GM18870 (cell line): ENCODE results near the gene SLC26A2.

Experiments used
- ATAC-seq: cut with Tn5 transposase; IDR thresholded peaks from one replicate; pipeline ENCODE4 v1.9.1; 2021; ENCODE audit warnings: moderate library complexity; ENCODE audit not compliant: unreplicated experiment

The SLC26A2 gene

DNA sequence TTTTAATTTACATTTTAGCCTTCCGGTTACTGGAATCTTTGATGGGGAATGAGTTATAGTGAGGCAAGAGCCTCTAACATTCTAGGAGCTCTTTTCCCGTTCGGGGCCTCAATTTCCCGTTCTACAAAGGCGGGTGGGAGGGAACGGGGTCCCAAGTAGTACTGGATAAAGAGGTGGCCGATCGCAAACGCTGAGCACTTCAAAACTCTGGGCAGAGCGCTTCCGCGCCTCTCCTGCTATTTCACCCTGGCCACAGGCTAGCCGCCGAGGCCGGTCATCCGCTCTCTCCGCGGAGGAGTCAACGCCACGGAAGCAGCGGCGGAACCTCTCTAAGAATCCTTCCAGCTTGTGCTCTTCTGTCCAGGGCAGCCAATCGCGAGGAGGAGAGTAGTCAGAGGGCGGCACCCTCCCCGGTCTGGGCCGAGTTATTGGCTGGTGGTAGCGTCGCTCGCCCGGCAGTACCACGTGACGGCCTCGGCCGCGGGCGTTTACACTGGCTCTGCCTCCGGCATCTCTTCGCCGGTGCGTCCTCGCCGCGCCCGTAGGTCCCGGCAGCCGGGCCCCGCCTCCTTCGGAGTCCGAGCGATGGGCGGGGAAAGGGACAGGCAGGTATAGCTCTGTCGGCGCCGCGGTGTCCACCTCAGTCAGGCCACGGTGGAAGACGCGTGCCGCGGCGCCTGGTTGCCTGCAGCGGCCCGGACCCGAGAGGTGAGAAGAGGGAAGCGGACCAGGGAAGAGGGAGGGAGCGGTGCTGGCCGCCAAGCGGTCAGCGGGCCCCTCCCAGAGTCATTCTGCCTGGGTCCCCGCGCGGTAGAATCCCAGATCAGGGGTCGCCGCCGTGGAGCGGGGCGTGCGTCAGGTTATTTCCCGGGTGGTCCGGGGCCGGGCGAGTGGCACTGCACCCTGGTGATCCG, at the start of gene SLC26A2:
Gene SLC26A2, plus strand, starts transcription at position 487 of the 914 bp plus-strand sequence. CDS start 16,895 bp downstream, outside the sequence.
- peak; percentile 97 for ATAC-seq

DNA sequence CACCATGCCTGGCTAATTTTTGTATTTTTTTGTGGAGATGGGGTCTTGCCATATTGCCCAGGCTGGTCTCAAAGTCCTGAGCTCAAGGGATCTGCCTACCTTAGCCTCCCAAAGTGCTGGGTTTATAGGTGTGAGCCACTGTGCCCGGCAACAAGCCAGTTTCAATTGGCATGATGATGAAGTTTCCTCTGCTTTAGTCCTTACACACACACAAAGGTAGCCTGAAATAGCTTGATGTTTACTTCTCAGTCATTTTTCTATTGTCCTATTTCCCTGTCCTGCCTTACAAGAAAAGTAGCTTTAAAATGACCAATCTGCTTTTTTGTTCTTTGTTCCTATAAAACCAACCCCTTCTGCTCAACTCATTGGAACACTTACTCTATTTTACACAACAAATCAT, 49.5 kb upstream of the SLC26A2 start:
- no peak for ATAC-seq

DNA sequence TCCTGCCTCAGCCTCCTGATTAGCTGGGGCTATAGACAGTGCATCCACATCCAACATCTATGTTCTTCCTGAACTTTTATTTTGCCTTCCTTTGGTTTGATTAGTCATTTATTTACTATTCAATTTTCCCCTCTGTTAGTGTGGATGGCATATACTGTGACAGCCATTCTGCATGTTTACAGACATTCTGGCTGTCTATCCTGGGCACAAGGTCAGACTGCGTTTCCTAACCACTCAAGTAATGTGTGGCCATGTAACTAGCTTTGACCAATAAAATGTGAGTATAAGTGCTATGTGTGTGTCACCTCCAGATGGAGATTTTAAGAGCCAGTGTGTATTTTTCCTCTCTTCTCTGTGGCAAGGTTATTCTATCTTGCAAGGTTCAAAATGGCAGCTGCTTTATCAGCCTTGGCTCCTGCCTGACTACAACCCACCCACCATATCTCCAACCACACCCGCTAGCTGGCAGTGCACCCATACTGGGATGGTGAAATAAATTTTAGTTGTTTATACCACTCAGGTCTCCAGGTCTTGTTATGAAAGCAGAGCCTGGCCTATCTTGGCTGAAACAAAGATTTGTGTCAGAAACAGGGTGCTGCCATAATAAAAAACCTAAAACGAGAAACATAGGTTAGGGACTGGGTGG, 48.2 kb upstream of the SLC26A2 start:
- ATAC-seq, result no peak

DNA sequence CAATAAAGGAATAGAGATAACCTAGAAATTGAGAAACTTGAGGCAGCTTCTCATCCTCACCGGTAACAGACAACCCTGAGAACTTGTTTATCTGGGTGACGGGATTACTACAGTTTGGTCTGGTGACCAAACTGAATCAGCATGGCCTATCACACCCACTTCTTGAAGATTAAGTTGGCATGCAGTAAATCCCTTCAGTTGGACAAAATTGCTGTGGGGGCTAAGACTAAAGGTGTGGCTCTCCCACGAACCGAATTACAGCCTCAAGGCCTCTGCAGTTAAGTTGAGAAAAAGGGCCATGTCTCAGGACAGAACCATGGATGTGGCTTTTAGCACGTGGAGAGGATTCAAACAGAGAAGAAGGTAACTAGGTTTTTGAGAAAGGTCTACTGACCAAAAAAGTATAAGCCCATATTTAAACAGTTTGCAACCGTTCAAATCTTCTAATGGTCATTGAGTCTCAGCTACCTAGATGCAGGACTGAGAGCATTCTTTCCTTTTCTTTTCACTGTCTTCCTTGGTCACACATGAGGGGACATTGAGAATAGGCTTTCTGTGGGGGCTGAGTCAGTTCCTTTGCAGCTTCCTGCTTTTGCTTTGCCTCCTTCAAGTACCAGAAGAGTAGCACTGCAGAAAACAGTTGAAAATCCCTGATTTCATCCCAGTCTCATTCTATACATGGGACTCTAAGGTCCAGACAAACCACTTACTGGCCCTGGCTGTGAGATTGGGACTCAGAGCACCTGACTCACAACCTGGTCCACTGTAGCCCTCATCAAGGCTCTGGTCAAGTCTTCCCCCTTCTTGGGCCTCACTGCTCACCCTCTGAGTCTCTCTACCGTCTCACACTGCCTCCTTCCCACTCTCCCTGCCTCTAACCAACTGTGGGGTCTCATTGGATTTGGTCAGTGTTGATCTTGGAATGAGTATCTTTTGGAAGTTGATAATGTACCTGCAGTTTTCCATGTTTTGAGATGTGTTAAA, 46.8 kb upstream of the SLC26A2 start:
- ATAC-seq, result no peak

DNA sequence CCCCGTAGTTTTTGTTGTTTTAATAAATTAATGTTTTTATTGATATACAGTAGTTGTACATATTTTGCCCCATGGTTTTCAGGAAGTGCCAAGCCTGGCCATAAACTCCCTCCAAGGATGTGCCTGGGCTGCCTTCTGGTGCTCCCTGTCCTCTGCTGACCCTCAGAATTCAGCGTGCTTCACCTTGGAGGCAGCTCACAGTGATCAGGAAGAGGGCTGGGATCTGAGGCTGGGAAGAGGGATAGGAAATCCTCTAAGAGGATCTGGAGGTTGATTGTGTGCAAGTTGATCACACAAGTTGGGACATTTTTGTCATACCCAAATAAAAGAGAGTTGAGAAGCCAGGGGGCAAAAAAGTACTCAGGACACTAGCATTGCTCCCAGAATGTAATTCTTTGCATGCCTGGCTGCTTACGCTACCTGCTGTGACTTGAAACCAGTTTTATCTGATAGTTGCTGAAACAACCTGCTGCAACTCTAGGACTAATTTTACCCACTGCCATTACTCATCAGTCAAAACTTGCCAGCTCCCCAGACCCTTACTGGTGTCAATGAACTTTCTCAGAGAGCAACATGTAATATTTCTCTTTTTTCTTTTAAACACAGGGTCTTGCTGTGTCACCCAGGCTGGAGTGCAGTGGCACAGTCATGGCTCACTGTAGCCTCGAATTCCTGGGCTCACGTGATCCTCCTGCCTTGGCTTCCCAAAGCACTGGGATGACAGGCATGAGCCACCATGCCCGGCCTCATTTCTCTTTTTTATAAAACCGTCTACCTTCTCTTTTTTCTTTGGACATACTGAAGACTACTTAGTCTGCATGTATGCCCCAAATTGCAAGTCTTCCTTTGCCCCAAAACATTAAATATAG, 44.9 kb upstream of the SLC26A2 start:
- ATAC-seq, result no peak

DNA sequence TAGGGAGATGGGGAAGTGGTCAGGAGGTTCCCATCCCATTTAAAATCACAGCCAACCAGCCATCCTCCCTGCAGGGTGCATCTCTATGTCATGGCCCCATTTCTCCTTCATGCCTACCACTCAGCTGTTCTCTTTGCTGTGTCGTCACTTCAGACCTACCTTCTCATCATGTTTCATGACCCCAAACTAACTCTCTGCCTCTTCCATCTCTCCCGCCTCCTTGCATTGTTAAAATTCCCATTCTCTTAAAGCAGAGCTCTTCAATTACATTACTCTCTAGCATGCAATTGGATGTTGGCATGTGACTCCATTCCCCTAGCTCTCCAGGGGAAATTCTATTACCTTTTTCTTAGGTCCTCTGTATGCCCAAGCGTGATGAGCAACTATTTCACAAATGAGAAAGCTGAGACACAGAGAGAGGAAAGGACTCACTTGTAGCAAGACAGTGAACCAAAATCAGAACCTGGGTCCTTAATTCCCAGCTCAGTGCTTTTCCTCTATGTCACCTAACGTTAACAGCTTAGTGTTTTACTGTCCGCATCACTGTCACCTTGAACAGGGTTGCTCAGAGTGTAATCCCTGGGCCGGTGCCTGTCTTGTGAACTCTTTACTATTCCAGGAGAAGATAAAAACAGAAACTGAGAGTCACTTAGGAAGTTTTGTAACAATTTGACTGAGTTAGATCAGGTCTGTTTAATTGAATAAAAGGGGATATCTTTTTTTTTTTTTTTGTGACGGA, 44.1 kb upstream of the SLC26A2 start:
- ATAC-seq, result no peak

DNA sequence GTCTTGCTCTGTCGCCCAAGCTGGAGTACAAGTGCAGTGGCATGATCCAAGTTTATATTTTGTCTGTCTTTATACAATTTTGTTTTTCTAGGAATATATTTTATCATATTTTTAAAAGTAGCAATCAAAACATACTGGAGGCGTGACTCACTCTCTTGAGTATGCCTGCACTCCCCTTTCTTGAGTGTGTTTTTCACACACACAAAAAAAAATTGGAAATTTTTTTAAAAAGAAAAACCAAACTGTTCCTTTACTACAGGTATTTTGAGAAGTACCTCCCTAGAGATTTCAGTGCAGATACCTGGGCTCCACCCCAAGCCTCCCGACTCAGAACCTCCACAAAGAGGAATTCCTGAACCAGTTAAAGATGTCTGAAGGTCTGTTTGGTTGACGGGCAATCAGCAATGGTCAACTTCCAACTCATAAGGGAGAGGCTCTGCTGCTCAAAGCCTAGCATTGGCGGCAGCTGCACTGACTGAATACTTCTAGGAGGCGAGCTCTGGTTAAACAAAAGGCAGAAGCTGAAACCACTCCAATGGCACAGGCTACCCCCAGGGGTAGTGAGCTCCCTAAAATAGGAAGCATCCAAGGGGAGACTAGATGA, 43.4 kb upstream of the SLC26A2 start:
- ATAC-seq, result no peak

DNA sequence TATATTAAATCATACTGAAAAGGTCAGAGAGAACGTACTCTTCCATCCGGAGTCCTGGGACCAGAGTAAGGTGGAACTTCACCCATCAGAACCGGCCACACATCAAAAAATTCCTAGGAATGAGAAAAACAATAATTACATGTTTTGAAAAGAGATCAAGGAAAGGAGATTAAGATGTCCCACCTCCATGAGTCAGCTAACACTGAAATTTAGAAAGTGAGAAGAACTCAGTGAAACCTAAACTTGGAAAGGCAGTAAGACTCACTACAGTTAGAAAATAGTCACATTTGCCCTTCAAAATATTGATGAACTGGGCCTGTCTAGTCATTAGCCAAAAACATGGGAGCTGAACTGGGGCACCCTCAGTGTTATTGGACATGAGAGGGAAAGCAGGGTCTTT, 39.0 kb upstream of the SLC26A2 start:
- ATAC-seq, result no peak

DNA sequence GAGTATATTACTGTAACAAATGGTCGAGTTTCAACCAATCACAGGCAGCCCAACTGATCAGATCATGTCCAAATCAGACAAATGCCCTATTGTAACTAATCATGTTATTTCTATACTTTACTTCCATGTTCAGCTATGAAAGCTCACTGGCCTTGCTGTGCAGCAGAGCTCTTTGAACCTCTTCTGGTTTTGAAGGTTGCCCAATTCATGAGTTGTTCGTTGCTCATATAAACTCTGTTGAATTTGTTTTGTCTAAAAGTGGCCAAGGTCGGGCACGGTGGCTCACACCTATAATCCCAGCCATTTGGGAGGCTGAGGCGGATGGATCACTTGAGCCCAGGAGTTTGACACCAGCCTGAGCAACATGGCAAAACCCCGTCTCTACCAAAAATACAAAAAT, 37.6 kb upstream of the SLC26A2 start:
- no peak for ATAC-seq

DNA sequence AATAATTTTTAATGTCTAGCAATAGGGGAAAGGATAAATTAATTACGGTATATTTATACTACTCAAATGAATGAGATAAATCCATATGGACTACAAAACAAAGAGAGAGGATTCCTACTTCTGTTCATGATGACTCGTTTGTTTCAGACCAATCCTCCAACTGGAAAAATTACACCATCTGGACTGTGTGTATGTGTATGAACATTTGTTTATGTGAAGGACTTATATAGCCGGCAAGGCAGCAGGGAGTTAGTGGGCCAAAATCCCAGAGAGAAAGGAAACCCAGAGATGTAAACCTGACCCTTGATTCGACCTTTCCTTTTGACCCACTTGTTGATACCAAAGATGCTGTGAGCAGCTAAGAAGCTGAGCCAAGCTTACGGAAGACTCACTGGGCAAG, 36.1 kb upstream of the SLC26A2 start:
- no peak for ATAC-seq

DNA sequence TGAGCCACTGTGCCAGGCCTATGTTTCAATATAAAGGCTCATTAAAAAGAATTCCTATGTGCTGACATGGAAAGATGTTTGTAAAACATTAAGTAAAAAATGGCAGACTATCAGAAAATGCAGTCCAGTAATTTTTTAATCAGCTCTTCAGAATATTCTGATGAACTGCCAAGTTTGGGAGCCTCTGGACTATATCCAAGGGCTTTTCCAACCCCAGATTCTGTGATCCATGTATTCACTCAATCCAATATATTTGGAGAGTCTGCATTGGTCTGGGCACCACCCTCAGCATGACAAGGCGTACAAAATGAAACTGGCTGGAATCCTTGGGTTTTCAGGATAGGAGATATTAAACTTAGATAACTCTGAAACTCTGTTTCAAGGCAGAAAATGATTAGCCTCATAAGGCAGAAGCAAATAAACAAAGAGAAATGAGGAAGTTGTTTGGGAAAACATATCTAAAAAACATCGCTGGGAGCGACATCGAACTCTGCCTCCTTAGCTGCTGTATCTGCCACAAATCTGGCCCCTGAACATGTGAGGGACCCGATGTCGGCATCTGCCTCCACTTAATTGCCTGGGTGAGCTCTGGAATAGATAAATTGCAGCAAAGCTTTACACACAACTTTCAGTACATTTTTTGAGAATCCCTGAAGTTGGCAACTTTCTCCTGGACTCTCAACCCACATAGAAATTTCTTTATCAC, 30.4 kb upstream of the SLC26A2 start:
- ATAC-seq, result no peak

DNA sequence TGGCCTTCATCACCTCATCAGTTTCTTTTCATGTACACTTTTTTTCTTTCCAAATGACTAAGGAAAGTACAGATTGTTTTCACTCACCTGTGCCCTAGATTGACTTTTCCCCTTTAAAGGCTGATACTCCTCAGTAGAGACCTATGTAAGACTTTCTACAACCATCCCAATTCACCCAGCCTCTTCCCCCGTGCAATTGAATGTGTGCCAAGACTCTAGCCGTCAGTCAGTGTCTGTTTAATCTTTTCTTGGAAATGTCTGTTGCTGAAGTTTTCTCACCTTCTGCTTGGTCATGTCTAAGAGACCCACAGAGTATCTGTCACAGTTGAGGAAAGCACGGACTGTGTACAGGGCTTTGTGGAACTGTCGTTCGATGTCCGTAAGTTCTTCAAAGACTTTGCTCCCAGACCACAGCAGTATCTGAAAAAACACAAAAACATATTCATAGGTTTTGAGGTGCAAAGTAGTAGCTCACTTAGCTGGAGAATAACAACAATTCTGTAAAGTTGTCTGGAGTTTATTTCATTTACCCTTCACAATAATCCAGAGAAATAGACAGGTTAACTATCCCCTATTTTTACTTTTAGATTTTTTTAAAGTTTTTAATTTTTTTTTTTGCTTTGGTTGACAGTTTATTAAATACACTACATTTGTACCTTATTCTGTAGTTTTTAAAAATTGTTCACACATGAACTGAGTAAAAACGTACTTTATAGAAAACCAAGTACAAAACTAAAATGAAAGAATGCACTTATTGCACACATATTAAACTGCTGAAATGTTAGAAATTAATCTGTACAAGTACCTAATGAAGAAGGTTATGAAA, 29.6 kb upstream of the SLC26A2 start:
- ATAC-seq, result no peak

DNA sequence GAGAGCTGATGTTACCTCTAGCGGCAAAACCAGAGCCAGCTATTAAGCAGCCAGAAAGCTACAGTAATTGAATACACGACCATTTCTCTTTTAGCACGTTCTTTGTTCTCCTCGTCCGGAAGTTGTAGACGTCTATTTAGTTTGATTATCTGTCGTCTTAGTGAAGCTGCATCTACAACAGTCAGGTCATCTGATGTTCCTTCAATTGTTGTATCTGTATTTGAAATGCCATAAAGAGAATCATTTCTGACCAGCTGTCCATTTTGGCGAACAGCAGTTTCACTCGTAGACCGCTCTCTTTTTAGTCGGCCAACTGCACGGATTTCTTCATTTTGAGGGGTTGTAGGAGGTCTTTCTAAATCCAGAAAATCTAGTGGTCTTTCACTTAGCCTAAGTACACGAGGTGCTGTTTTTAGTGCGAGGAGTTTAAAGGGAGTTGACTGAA, 28.5 kb upstream of the SLC26A2 start:
- no peak for ATAC-seq

DNA sequence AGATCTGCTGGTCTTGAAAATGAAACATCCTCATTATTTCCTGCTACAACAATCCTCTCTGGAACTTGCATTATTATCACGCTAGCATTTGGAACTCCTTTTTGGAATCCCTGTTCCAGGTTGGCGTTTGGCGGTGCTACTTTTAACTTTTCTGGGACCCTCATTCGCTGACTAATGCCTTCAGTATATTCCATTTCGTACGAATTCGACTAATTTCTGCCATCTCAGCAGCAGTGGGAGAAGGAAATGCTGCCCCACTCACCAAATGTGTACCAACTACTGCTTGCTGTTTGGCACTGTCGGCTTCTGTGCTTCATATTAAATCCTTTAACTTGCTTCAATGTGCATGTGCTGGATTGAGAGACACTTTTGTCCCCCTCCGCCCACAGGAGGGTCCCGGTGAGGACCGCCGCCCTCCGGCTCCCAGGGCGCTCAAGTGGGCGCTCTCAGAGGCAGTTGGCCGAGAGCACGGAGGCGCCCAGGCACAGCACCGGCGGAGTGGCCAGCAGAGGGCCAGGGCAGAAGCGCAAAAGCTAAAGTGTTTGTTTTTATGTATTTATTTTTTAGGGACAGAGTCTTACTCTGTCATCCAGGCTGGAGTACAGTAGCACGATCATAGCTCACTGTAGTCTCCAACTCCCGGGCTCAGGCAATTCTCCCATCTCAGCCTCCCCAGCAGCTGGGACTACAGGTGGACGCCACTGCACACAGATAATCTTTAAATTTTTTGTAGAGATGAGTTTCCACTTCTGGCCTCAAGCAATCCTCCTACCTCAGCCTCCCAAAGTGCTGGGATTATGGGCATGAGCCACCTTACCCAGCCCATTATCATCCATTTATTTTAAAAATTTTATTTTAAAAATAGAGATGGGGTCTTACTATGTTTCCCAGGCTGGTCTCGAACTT, 27.9 kb upstream of the SLC26A2 start:
- no peak for ATAC-seq

DNA sequence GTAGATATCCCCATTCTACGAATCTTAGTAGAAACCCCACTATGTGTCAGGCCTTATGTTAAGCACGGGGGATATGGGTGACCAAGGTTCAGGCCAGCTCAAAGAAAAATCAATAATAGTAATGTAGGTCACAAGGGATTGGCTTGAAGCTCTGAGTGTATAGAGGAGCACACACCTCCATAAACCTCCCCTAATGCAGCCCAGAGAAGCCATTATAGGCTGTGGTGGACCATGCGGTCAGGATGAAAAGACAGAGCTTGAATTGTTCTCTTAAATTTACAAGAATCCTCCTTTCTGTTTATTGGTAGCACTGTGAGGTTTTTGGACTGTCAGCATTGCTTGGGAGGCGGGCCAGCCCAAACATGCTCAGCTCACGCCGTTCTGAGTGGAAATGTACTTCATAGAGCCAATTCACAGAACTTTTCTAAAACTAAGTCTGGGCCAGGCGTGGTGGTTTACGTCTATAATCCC, 25.1 kb upstream of the SLC26A2 start:
- no peak for ATAC-seq

DNA sequence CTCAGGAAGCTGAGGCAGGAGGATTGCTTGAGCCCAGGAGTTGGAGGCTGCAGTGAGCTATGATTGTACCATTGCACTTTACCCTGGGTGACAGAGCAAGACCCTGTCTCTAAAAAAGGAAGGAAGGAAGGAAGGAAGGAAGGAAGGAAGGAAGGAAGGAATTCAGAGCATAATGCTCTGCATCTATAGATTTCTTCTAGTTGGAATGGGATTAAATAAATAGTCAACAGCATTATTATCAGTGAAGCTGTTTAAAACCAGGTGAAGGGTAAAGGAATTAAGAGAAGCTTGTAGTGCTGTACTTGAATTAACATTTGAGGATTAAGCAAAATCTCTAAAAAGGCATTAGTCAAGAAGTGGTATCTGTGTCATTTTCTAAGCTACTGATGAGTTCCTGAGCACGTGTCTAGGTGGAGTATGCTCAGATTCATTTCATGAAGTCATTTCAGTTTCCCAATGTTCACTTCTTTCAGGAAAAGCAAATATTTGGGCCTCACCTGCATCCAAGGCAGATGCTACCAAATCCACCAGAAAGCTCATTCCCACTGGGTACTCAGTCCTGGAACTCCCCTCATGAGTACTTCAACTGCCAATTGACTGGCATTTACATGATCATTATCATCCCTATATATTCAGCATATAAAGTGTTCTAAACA, 24.4 kb upstream of the SLC26A2 start:
- no peak for ATAC-seq
